SKM-1 treated with dmso at 0.1 percent for 144 hours (cell line): ENCODE results near the gene TIMM17B.
"Not testable (repeated sequence)": the region's sequence is repeated elsewhere in the genome, so short reads cannot be mapped to it uniquely, and the experiment has no call there.

Experiments used
- DNase-seq: peaks from one replicate; lab custom pipeline; 2025; ENCODE audit not compliant: unreplicated experiment; lab: John Stamatoyannopoulos, UW

Gene TIMM17B

DNA sequence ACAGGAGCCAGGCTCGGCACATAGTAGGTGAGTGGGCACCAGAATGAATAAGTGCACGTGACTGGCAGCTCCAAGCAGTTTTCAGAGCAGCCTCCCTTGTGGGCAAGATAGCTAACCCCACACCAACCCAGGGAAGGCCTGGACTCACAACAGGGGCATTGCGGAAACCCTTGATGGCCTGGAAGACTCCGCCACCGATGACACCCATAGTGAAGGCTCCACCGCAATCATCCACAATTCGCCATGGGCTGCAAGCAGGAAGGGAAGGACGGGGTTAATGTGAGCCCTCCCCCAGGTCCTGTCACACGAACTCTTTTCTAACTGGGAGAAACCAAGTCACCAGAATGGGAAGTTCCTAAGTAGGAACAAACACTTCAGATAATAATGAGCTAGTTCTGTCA lies 957 bp downstream of the TIMM17B start:
- DNase-seq = no peak

- DNase-seq = no peak
Observed at GRCh38 chrX:48894891-48895290, 2.7 kb downstream of the TIMM17B start.

- no peak for DNase-seq
Observed at GRCh38 chrX:48893556-48894348, 3.8 kb downstream of the TIMM17B start.

DNA sequence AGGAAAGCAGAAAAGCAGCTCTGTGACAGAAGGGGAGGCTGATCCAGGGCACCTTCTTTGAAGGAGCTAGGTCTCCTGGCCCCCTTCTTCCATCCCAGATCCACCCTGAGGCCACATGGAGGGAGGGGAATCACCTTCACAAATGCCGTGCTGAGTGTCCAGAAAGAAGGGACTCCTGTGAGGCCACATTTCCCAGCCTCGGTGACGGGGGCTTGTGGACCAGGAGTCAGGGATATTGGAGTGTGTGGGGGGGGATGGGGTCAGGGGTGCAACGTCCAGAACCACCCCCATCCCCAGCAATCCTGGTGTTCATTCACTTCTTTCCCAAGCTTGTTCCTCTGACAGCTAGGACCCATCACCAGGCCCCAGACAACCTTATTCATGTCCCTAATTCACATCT lies 4.7 kb downstream of the TIMM17B start:
- DNase-seq = no peak

- peak; percentile 71 for DNase-seq
Observed at GRCh38 chrX:48891402-48892288, 5.9 kb downstream of the TIMM17B start.

GRCh38 chrX:48890934-48891401 lies 6.6 kb downstream of the TIMM17B start:
- DNase-seq = no peak

DNA sequence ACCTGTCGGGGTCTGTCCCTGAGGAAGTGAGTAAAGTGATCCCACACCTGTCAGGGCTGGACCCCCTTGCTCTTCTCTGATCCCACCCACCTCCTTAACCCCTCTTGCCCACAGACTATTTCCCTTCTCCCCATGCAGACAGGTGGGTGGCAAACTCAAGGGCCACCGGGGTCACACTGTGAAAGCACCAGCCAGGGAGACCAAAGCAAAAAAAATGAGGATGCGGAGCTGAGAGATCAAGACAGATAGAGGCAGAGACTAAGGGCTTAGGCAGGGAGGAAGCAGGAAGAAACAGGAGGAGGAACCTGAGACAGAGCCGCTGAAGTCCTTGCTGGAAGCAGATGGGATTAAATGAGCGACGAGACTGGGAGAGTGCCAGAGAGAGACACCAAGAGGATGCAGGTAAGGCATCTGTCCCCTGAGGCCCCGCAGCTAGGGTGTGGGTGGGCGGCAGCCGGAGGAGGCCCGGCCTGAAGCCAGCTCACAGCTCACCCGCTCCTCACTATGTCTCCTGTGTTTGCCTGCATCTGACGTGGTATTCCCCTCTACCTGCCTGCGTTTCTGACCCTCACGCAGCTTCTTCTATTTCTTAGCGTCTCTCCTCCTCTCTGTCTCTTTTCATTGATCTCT lies 7.2 kb downstream of the TIMM17B start:
- DNase-seq = no peak

- not testable (repeated sequence) for DNase-seq
Observed at GRCh38 chrX:48886586-48886985, 11.0 kb downstream of the TIMM17B start.

GRCh38 chrX:48883729-48884128 lies 13.8 kb downstream of the TIMM17B start:
- no peak for DNase-seq

- not testable (repeated sequence) for DNase-seq
Observed at GRCh38 chrX:48876944-48877343, 20.6 kb downstream of the TIMM17B start.

DNA sequence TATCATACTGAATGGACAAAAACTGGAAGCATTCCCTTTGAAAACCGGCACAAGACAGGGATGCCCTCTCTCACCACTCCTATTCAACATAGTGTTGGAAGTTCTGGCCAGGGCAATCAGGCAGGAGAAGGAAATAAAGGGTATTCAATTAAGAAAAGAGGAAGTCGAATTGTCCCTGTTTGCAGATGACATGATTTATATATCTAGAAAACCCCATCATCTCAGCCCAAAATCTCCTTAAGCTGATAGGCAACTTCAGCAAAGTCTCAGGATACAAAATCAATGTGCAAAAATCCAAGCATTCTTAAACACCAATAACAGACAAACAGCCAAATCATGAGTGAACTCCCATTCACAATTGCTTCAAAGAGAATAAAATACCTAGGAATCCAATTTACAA lies 25.6 kb downstream of the TIMM17B start:
- DNase-seq = not testable (repeated sequence)

DNA sequence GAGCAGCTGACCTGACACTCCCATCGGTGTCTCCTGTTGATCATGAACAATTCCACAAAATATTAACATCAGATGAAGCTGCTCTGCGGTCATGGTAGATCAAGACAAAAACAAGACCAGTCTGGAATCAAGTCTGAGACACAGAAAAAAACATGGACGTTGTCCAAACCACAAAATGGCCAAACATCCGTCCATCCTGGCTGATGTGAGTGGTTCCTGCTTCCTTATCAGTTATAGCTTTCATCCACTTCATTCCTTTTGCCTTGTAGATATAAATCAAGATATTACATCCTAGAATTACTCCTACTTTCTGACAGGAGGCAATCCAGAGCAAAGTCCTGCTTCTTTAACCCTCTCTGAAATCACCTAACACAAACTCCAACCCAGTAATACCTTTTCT lies 33.4 kb downstream of the TIMM17B start:
- no peak for DNase-seq

DNA sequence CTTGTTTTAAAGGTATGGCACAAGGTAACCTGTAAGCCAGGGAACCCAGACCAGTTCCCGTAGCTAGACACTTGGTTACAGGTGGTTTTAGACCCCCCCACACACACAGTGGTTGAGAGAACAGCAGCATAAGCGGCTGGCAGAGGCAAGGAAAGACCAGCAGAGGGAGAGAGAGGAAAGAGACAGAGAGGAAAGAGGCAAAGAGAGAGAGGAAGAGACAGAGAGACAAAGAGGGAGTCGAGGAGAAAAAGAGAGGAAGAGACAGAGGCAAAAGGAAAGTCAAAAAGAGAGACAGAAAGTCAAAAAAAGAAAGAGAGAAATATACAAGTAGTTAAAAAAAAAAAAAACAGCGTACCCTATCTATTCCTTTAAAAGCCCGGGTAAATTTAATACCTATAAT lies 42.7 kb downstream of the TIMM17B start:
- DNase-seq = no peak

DNA sequence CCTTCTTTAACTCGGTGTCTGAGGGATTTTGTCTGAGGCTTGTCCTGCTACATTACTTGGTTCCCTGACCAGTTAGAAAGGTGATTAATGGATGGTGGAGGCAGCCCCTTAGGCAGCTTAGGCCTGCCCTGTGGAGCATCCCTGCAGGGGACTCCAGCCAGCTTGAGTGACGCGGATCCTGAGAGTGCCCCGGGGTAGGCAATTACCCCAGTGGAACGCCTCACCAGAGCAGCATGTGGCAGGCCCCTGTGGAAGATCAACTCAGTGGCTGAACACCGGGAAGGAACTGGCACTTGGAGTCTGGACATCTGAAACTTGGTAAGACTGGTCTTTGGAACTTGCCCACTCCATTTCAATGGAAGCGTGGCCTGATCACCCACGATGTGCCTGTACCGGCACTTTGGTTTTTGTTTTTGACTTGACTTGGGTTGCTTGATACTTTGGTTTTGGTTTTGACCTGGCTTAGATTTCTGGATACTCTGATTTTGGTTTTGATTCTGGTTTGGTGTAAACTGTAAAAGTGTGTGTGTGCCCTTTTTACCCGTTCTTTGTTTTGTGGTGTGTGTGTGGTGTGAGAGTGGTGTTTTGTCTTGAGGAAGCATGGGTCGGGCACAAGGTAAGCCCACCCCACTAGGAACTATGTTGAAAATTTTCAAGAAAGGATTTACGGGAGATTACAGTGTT lies 43.3 kb downstream of the TIMM17B start:
- DNase-seq = not testable (repeated sequence)

- DNase-seq = not testable (repeated sequence)
Observed at GRCh38 chrX:48853494-48853893, 44.1 kb downstream of the TIMM17B start.

DNA sequence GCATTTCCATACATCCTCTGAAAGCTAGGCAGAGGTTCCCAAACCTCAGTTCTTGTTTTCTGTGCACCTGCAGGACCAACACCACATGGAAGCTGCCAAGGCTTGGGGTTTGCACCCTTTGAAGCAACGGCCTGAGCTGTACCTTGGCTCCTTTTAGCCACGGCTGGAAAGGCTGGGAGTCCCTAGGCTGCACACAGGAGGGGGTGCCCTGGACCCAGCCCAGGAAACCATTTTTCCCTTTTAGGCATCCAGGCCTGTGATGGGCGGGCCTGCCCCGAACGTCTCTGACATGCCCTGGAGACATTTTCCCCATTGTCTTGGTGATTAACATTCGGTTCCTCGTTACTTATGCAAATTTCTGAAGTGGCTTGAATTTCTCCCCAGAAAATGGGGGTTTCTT lies 44.7 kb downstream of the TIMM17B start:
- no peak for DNase-seq

GRCh38 chrX:48848847-48849246 lies 48.7 kb downstream of the TIMM17B start:
- DNase-seq = no peak
